GM21737 (cell line): ENCODE results near the gene ROBO1.

Source experiments
- ATAC-seq: cut with Tn5 transposase; IDR thresholded peaks from one replicate; pipeline ENCODE4 v1.9.1; 2021; ENCODE audit warnings: mild to moderate bottlenecking, moderate library complexity; ENCODE audit not compliant: unreplicated experiment

The ROBO1 gene

GRCh38 chr3:78992830-78993229, 775.0 kb downstream of the ROBO1 start:
- no peak for ATAC-seq

- no peak for ATAC-seq
Measured at GRCh38 chr3:78992400-78992799, 775.4 kb downstream of the ROBO1 start.

GRCh38 chr3:78991656-78992055, 776.1 kb downstream of the ROBO1 start:
- no peak for ATAC-seq

GRCh38 chr3:78990156-78990555, 777.6 kb downstream of the ROBO1 start:
- ATAC-seq = no peak

GRCh38 chr3:78988324-78988723, 779.5 kb downstream of the ROBO1 start:
- ATAC-seq = no peak

GRCh38 chr3:78986416-78987101, 781.2 kb downstream of the ROBO1 start:
- no peak for ATAC-seq

- no peak for ATAC-seq
Measured at GRCh38 chr3:78985981-78986380, 781.8 kb downstream of the ROBO1 start.

- ATAC-seq = no peak
Measured at GRCh38 chr3:78979028-78979427, 788.8 kb downstream of the ROBO1 start.

GRCh38 chr3:78978037-78978436, 789.8 kb downstream of the ROBO1 start:
- no peak for ATAC-seq

GRCh38 chr3:78977073-78977472, 790.7 kb downstream of the ROBO1 start:
- ATAC-seq = no peak

- no peak for ATAC-seq
Measured at GRCh38 chr3:78976200-78976599, 791.6 kb downstream of the ROBO1 start.

GRCh38 chr3:78974181-78974790, 793.5 kb downstream of the ROBO1 start:
- no peak for ATAC-seq

GRCh38 chr3:78972617-78973301, 795.0 kb downstream of the ROBO1 start:
- no peak for ATAC-seq

GRCh38 chr3:78970656-78971055, 797.1 kb downstream of the ROBO1 start:
- ATAC-seq = no peak

GRCh38 chr3:78969483-78969882, 798.3 kb downstream of the ROBO1 start:
- no peak for ATAC-seq

GRCh38 chr3:78967061-78967460, 800.7 kb downstream of the ROBO1 start:
- no peak for ATAC-seq

GRCh38 chr3:78963771-78964170, 804.0 kb downstream of the ROBO1 start:
- ATAC-seq = no peak

- ATAC-seq = no peak
Measured at GRCh38 chr3:78957456-78957855, 810.3 kb downstream of the ROBO1 start.

- no peak for ATAC-seq
Measured at GRCh38 chr3:78951342-78951945, 816.4 kb downstream of the ROBO1 start.

- ATAC-seq = no peak
Measured at GRCh38 chr3:78941587-78941986, 826.2 kb downstream of the ROBO1 start.

- no peak for ATAC-seq
Measured at GRCh38 chr3:78940626-78941025, 827.2 kb downstream of the ROBO1 start.

GRCh38 chr3:78940128-78940527, 827.7 kb downstream of the ROBO1 start:
- no peak for ATAC-seq
